Adrenal gland (tissue), 12 donors: Measurements from ENCODE around the gene EHD4. TPM values are rescaled to one million over a fixed set of nuclear protein-coding genes. Genes with fewer than 3 reads are reported as not detected.

ENCODE experiments used
- DNase-seq, 7 donors: peaks; one replicate each; pipeline ENCODE4 v3.0.0-alpha.2; 2019 to 2020
- H3K27ac ChIP-seq, 5 donors: fragments of 200-600 bp; sonication (generic) in 4 of 5; 1 replicate in 3 of 5; 2 replicates in 2 of 5; pipeline versions ENCODE4 v1.5.1 to v1.8.0; 2016 to 2020; ENCODE audit warnings: mild to moderate bottlenecking in 1 of 5
- H3K27me3 ChIP-seq: fragments of 200-600 bp; 2 replicates; pipeline ENCODE4 v1.8.0; 2021
- H3K36me3 ChIP-seq, 2 donors: fragments of 200-600 bp; replicated peaks in 1 of 2; 1 replicate in 1 of 2; 2 replicates in 1 of 2; pipeline versions ENCODE4 v1.5.1 to v1.8.0; 2018 to 2022
- H3K4me1 ChIP-seq, 2 donors: fragments of 200-600 bp; replicated peaks in 1 of 2; 1 replicate in 1 of 2; 2 replicates in 1 of 2; pipeline versions ENCODE4 v1.5.1 to v1.8.0; 2018 to 2021
- H3K4me3 ChIP-seq, 4 donors: fragments of 200-600 bp; sonication (generic) in 3 of 4; one replicate each; pipeline ENCODE4 v1.5.1; 2016 to 2018
- H3K9me3 ChIP-seq, 3 donors: fragments of 200-600 bp; sonication (generic) in 1 of 3; replicated peaks in 1 of 3; 1 replicate in 2 of 3; 2 replicates in 1 of 3; pipeline versions ENCODE4 v1.5.1 to v1.8.0; 2016 to 2021
- CTCF ChIP-seq, 6 experiments: fragments of 450-650 bp in 4 of 6; fragments of 200-600 bp in 2 of 6; sonication (generic) in 1 of 6; IDR thresholded peaks; 1 replicate in 5 of 6; 2 replicates in 1 of 6; pipeline versions ENCODE4 v1.5.1 to v1.8.0; 2016 to 2021; ENCODE audit warnings: antibody characterized with exemption in 6 of 6, mild to moderate bottlenecking in 2 of 6, moderate library complexity in 1 of 6
- POLR2A ChIP-seq, 2 donors: fragments of 450-650 bp; IDR thresholded peaks; one replicate each; pipeline ENCODE4 v1.6.1; 2017; ENCODE audit warnings: antibody characterized with exemption in 2 of 2, mild to moderate bottlenecking in 2 of 2, moderate library complexity in 1 of 2
- WGBS, 4 donors: extraction: QIAGEN DNeasy Blood & Tissue Kit in 2 of 4; methylation state at CpG; one replicate each; pipeline versions ENCODE4 v1.1.5 to v1.1.7; 2013 to 2017; 5-methylcytosine and 5-hydroxymethylcytosine counted together
- intact Hi-C, 2 donors: fragments of 100-400 bp; cut with DNase I; formaldehyde crosslinking; loops; one replicate each; pipeline versions ENCODE4 v1.14.1 to v1.15.0; 2022 to 2023
- polyA plus RNA-seq, 3 donors: library from polyadenylated mRNA; stranded (reverse); fragments of 200-250 nt in 2 of 3; fragments of 350-450 nt in 1 of 3; fragmentation: Illumina TruSeq in 1 of 3; extraction: RNeasy Lipid Tissue Mini Kit (QIAGEN cat#74804) in 1 of 3; gene quantifications; one replicate each; pipeline ENCODE4 v1.2.3, GENCODE V29; 2013 to 2014
- total RNA-seq, 9 donors: library from RNA; depleted of rRNA in 4 of 9; stranded (reverse); fragments of >200 nt in 4 of 9; fragments of 120-200 nt in 1 of 9; fragmentation: NEBNext Ultra II Directional in 1 of 9; extraction: Animal tissue kit (Norgen Biotek cat#: 25700) in 1 of 9; gene quantifications; one replicate each; pipeline versions ENCODE4 v1.1.0 to v1.2.4, GENCODE V29; 2013 to 2023
- donor health status: healthy with polysubstance abuse.
- donor health status: Bipolar disorder and iron deficiency.
- donor health status: DM: yes; HTN: yes; CAD: no.
- donor health status: DM: no; HTN: no; CAD: no.
- donor health status: DM: no; HTN: no; CAD: no.
- donor health status: DM: yes; HTN: yes; CAD: no.

EHD4 gene
- total and polyA plus RNA-seq, 12 donors, result 2.0 to 17.0 (median 11.5) TPM

- no peak for DNase-seq
- TF ChIP-seq CTCF (IDR thresholded peaks at IDR 0.05), result no peak
- TF ChIP-seq POLR2A (IDR thresholded peaks at IDR 0.05), result no peak
- Histone ChIP-seq H3K36me3 (no peaks in the 10 kb centered on the region), H3K27me3 (no peaks in the 10 kb centered on the region), H3K27ac (no peak overlapping the region), H3K9me3 (no peaks in the 10 kb centered on the region), H3K4me3 (no peak overlapping the region), H3K4me1 (no peaks in the 10 kb centered on the region)
- intact Hi-C loops, result no loop called here
- WGBS, 4 donors, result 60 to 88% (median 70%) methylated on average over 2 to 6 of the region's 6 CpGs
Measured at GRCh38 chr15:42018306-42019224, 46.2 kb upstream of the EHD4 start.

GRCh38 chr15:42016971-42017370, 44.6 kb upstream of the EHD4 start:
- H3K27ac ChIP-seq, result no peak overlapping the region
- intact Hi-C loops, result no loop called here
- no peaks in the 10 kb centered on the region for H3K27me3 ChIP-seq
- DNase-seq, result no peak
- no peaks in the 10 kb centered on the region for H3K4me1 ChIP-seq
- TF ChIP-seq CTCF (IDR thresholded peaks at IDR 0.05) (no peak), POLR2A (IDR thresholded peaks at IDR 0.05) (no peak)
- no peaks in the 10 kb centered on the region for H3K36me3 ChIP-seq
- H3K9me3 ChIP-seq, result no peaks in the 10 kb centered on the region
- H3K4me3 ChIP-seq, result no peak overlapping the region
- WGBS, 4 donors, result 81 to 100% (median 87%) methylated on average over 1 to 6 of the region's 6 CpGs

GRCh38 chr15:42014406-42014805, 42.0 kb upstream of the EHD4 start:
- H3K27me3 ChIP-seq, result no peaks in the 10 kb centered on the region
- no peaks in the 10 kb centered on the region for H3K4me1 ChIP-seq
- no peaks in the 10 kb centered on the region for H3K36me3 ChIP-seq
- TF ChIP-seq POLR2A (IDR thresholded peaks at IDR 0.05) (no peak), CTCF (IDR thresholded peaks at IDR 0.05) (no peak)
- 84 to 96% (median 95%) methylated on average over 4 of the region's 4 CpGs for WGBS, 4 donors
- DNase-seq, result no peak
- intact Hi-C loops, result no loop called here
- H3K9me3 ChIP-seq, result no peaks in the 10 kb centered on the region
- H3K27ac ChIP-seq, result no peak overlapping the region
- no peak overlapping the region for H3K4me3 ChIP-seq

- intact Hi-C loops, result no loop called here
Measured at GRCh38 chr15:42012928-42013482, 40.6 kb upstream of the EHD4 start.

More at GRCh38 chr15:42012928-42013482, 40.6 kb upstream of the EHD4 start:
- H3K9me3 ChIP-seq, result no peaks in the 10 kb centered on the region
- no peaks in the 10 kb centered on the region for H3K27me3 ChIP-seq
- no peak for TF ChIP-seq CTCF (IDR thresholded peaks at IDR 0.05)
- no peak for TF ChIP-seq POLR2A (IDR thresholded peaks at IDR 0.05)
- no peaks in the 10 kb centered on the region for H3K4me1 ChIP-seq
- 90 to 92% (median 91%) methylated on average over 9 to 10 of the region's 10 CpGs for WGBS, 4 donors
- H3K36me3 ChIP-seq, result no peaks in the 10 kb centered on the region
- H3K27ac ChIP-seq, result no peak overlapping the region
- no peak overlapping the region for H3K4me3 ChIP-seq
- DNase-seq, result no peak
